ENCODE measurements around the gene PYDC1.

- TF ChIP-seq CTCF (IDR thresholded peaks at IDR 0.05) (no peak), POLR2A (IDR thresholded peaks at IDR 0.05) (no peak)
Measured at GRCh38 chr16:31221357-31222160, 4.6 kb upstream of the PYDC1 start.
